ENCODE data around the gene TBC1D22A.
"Not testable (repeated sequence)": the region's sequence is repeated elsewhere in the genome, so short reads cannot be mapped to it uniquely, and the experiment has no call there.

Gene TBC1D22A

DNA sequence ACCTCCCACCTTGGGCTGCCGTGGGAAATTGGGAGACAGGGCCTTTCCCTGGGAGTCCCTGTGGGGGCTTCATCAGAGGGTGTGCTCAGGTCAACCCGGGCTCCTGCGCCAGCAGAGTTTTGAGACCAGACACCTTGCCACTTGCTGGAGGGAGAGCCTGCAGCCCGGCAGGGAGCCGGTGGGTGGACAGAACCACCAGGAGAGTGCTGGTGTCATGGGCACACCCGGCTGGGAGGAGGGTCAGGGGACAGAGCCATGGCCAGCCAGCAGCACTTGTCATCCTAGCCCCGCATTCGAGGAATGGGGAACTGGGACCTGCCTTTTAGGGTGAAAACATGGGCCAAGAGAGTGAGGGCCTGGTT is 209.3 kb downstream of the TBC1D22A start:
- no peak overlapping the region for H3K4me3 ChIP-seq (ENCODE audit: low read length)
- peaks cover 14% of the 10 kb centered on the region for H3K36me3 ChIP-seq (ENCODE audit: control insufficient read depth, insufficient read depth, low read length, severe bottlenecking)
- H3K27me3 ChIP-seq (replicated peaks; ENCODE audit: control insufficient read depth, insufficient read depth, low read length), result no peaks in the 10 kb centered on the region
- H3K9ac ChIP-seq (ENCODE audit: low read length), result no peak overlapping the region
- no peaks in the 10 kb centered on the region for H3K9me3 ChIP-seq (ENCODE audit: control insufficient read depth, low read length)
- DNase-seq (ENCODE audit: low read depth), result no peak
- no peaks in the 10 kb centered on the region for H3K4me1 ChIP-seq (ENCODE audit: control insufficient read depth, insufficient read depth, low read length)

DNA sequence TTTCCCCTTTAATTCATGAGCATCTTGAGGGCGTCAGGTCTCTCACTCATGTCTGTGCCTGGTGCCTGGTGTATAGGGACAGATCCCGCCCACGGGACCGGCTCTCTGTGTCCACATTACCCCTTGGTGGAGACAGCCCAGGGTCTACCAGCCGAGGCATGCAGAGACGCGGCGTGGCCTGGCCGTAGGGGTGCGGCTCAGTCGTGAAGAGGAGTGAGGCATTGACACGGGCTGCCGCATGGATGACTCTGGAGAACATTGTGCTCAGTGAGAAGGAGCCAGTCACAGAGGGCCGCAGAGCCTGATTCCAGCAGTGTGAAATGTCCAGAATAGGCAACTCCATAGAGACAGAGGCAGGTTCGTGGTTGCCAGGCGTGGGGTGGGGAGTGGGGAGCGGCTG is 209.8 kb downstream of the TBC1D22A start:
- Histone ChIP-seq H3K27me3 (replicated peaks; ENCODE audit: control insufficient read depth, insufficient read depth, low read length) (no peaks in the 10 kb centered on the region), H3K4me1 (ENCODE audit: control insufficient read depth, insufficient read depth, low read length) (no peaks in the 10 kb centered on the region)

DNA sequence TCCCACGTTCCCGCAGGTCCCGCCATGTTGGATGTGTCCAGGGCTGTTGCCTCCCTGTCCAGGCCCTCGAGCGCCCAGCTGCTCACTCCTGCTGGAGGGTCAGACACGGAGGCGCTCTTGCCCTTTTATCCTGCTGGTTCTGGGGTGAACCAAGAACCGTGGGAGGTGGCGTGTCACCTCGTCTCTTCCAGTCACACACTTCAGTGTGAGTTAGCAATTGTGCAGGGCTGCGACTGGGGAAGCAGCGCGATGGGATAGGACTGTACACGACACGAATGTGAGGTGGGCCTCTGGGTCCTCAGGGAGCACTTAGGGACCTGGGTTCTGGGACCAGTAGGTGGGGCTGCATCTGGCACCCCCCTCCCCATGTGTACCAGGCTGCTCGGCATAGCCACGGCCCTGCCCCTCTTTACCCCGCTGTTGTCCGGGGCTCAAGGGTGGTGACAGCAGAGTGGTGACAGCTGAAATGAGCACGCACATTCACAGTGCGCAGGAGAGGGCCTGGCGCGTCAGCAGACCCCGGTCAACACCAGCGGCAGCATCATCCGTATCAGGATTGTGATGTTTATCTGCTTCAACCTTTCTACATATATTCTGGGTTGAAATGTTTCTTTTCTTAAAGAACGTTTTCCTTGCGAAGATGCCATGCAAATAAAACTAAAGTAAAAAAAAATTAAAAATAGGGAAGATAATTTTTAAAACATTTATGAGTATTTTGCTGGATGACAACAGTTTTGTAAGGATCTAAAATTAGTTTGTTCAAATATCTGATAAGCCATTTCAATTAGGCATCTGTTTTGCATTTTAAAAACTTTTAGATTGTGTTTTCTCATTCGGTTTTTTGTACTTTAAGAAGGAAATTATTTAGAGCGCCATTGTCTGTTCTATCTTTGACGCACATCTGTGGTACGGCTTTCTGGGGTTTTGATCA is 210.7 kb downstream of the TBC1D22A start:
- no peak for DNase-seq (ENCODE audit: low read depth)
- H3K27me3 ChIP-seq (replicated peaks; ENCODE audit: control insufficient read depth, insufficient read depth, low read length), result no peaks in the 10 kb centered on the region
- H3K4me1 ChIP-seq (ENCODE audit: control insufficient read depth, insufficient read depth, low read length), result no peaks in the 10 kb centered on the region

More for the DNA sequence above, 209.8 kb downstream of the TBC1D22A start:
- Histone ChIP-seq H3K9me3 (ENCODE audit: control insufficient read depth, low read length) (no peaks in the 10 kb centered on the region), H3K9ac (ENCODE audit: low read length) (no peak overlapping the region), H3K4me3 (ENCODE audit: low read length) (no peak overlapping the region), H3K36me3 (ENCODE audit: control insufficient read depth, insufficient read depth, low read length, severe bottlenecking) (peaks cover 19% of the 10 kb centered on the region)
- DNase-seq (ENCODE audit: low read depth), result no peak

DNA sequence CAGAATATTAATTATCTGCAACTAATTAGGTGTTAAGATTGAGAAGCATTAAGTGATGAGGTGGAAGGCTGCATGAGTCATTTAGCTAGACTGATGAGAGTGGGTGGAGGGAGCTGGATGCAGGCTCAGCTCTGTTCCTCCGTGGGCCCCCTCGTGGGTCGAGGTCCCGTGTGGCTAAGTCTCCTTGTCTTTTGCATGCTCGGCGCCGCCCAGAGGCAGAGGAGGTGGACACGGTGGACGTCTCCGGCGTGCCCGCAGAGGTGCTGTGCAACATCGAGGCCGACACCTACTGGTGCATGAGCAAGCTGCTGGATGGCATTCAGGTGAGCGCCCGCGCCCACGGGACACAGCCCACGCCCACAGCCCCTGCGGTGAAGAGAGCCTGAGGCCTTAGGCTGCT is 211.6 kb downstream of the TBC1D22A start:
- H3K36me3 ChIP-seq (ENCODE audit: control insufficient read depth, insufficient read depth, low read length, severe bottlenecking), result peaks cover 20% of the 10 kb centered on the region
- H3K4me1 ChIP-seq (ENCODE audit: control insufficient read depth, insufficient read depth, low read length), result no peaks in the 10 kb centered on the region
- no peak for DNase-seq (ENCODE audit: low read depth)
- no peak overlapping the region for H3K9ac ChIP-seq (ENCODE audit: low read length)
- no peaks in the 10 kb centered on the region for H3K9me3 ChIP-seq (ENCODE audit: control insufficient read depth, low read length)
- H3K27me3 ChIP-seq (replicated peaks; ENCODE audit: control insufficient read depth, insufficient read depth, low read length), result no peaks in the 10 kb centered on the region
- no peak overlapping the region for H3K4me3 ChIP-seq (ENCODE audit: low read length)

More for the DNA sequence above, 210.7 kb downstream of the TBC1D22A start:
- Histone ChIP-seq H3K9me3 (ENCODE audit: control insufficient read depth, low read length) (no peaks in the 10 kb centered on the region), H3K4me3 (ENCODE audit: low read length) (no peak overlapping the region), H3K9ac (ENCODE audit: low read length) (no peak overlapping the region), H3K36me3 (ENCODE audit: control insufficient read depth, insufficient read depth, low read length, severe bottlenecking) (peaks cover 20% of the 10 kb centered on the region)

DNA sequence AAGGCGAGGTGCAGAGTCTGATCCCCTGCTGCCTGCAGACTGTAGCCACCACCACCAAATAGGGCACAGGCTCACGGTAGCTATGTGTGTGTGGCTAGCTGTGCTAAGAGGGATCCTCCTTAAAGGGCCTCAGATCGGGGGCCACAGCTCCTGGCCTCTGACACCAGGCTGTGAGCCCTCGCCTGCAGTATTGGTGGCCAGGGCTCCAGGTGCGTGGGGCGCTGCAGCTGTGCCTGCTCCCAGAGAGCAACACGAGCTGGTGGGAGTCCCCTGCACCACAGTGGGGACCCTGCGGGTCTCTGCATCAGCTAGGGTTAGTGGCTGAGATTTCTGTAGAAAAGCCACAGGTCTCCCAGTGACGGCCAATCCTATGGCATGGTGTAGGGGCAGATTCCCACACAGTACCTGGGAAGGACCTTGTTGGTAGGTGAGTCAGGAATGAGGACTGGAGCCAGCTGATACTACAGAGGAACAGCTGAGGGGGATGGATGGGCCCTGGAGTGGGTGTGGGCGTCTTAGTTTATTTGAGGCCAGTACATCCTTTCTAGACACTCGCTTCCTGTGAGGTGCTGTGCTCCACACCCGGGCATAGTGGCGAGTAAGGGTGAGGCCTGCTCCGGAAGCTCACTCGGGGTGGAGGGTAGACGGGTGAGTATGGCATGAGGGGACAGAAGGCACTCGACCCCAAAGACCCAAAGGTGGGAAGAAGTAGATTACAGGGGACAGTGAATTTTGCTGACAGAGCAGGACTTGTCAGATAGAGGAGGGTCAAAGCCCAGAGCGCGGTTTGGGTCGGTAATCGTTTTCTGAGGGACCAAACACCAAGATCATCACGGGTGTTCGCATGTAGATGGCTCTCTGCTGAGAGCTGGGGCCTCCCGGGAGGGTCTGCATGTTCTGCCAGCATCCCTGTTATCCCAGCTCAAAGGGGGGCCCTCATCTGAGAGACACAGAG is 212.5 kb downstream of the TBC1D22A start:
- H3K36me3 ChIP-seq (ENCODE audit: control insufficient read depth, insufficient read depth, low read length, severe bottlenecking), result peaks cover 26% of the 10 kb centered on the region
- DNase-seq (ENCODE audit: low read depth), result no peak
- no peaks in the 10 kb centered on the region for H3K27me3 ChIP-seq (replicated peaks; ENCODE audit: control insufficient read depth, insufficient read depth, low read length)
- no peaks in the 10 kb centered on the region for H3K4me1 ChIP-seq (ENCODE audit: control insufficient read depth, insufficient read depth, low read length)
- no peaks in the 10 kb centered on the region for H3K9me3 ChIP-seq (ENCODE audit: control insufficient read depth, low read length)
- no peak overlapping the region for H3K9ac ChIP-seq (ENCODE audit: low read length)
- H3K4me3 ChIP-seq (ENCODE audit: low read length), result no peak overlapping the region

DNA sequence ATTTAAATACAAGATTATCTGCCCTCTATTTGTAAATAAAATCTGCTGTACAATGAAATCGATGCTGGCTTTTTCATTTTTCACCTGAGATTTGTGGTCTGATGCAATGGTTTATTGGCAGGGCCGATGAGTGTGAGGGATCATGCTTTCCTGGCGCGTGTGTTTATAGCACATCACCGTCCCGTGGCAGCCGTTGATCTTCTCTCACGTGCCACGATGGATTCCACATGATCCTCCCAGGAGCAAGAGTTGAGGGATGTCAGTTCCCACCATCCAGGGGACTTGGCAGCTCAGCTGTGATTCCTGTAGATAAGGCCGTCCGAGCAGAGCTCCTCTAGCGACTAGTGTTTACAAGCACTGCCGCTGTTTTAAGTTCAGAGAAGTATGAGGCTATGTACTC is 213.7 kb downstream of the TBC1D22A start:
- no peak for DNase-seq (ENCODE audit: low read depth)
- H3K4me3 ChIP-seq (ENCODE audit: low read length), result no peak overlapping the region
- peaks cover 26% of the 10 kb centered on the region for H3K36me3 ChIP-seq (ENCODE audit: control insufficient read depth, insufficient read depth, low read length, severe bottlenecking)
- H3K27me3 ChIP-seq (replicated peaks; ENCODE audit: control insufficient read depth, insufficient read depth, low read length), result no peaks in the 10 kb centered on the region
- no peaks in the 10 kb centered on the region for H3K9me3 ChIP-seq (ENCODE audit: control insufficient read depth, low read length)
- H3K4me1 ChIP-seq (ENCODE audit: control insufficient read depth, insufficient read depth, low read length), result no peaks in the 10 kb centered on the region
- H3K9ac ChIP-seq (ENCODE audit: low read length), result no peak overlapping the region

DNA sequence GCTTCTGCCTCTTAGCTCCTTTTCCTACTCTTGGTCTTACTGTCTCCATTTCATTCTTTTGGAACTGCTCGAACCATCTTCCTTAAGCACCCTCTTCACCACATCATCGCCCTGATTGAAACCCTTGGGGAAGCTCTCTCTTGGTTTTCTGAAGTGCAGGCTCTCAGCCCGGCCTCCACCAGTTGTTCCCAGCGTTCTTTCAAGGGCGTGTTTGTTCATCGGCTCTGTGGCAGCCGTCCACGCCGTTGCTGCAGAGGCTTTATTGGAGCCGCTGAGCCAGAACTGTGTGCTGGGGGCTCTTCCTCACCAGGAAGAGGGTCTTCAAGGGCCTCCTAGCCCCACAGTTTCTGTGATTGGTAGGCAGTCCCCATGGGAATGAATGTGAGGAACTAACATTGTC is 214.1 kb downstream of the TBC1D22A start:
- H3K4me3 ChIP-seq (ENCODE audit: low read length), result no peak overlapping the region
- H3K4me1 ChIP-seq (ENCODE audit: control insufficient read depth, insufficient read depth, low read length), result no peaks in the 10 kb centered on the region
- peaks cover 26% of the 10 kb centered on the region for H3K36me3 ChIP-seq (ENCODE audit: control insufficient read depth, insufficient read depth, low read length, severe bottlenecking)
- H3K27me3 ChIP-seq (replicated peaks; ENCODE audit: control insufficient read depth, insufficient read depth, low read length), result no peaks in the 10 kb centered on the region
- no peak overlapping the region for H3K9ac ChIP-seq (ENCODE audit: low read length)
- H3K9me3 ChIP-seq (ENCODE audit: control insufficient read depth, low read length), result no peaks in the 10 kb centered on the region
- no peak for DNase-seq (ENCODE audit: low read depth)

DNA sequence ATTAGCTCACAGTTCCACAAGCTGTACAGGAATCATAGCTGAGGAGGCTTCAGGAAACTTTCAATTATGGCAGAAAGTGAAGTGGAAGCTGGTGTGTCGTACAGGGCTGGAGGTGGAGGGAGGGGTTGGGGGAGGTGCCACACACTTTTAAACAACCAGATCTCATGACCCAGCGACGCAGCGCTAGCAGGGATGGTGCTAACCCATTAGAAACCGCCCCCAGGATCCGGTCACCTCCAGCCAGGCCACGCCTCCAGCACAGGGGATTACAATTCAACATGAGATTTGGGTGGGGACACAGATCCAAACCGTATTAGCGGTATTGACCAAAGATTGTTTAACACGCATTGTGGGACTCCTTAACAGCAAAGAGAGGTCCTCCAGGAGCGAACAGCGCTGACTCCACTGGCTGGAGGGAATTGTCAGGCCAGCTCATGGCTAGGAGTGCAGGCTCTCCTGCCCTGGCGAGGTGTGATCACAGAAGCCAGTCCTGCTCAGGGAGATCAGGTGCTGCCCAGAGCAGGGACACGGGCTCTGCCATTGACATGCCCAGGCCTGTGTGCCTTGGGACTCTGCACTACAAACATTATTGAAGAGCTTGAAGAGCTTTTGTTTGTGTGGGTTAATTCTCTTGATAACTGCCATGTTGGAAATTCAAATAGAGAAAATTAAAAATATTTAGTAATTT is 215.3 kb downstream of the TBC1D22A start:
- H3K36me3 ChIP-seq (ENCODE audit: control insufficient read depth, insufficient read depth, low read length, severe bottlenecking), result peaks cover 26% of the 10 kb centered on the region
- H3K9ac ChIP-seq (ENCODE audit: low read length), result no peak overlapping the region
- no peaks in the 10 kb centered on the region for H3K4me1 ChIP-seq (ENCODE audit: control insufficient read depth, insufficient read depth, low read length)
- no peaks in the 10 kb centered on the region for H3K9me3 ChIP-seq (ENCODE audit: control insufficient read depth, low read length)
- no peak overlapping the region for H3K4me3 ChIP-seq (ENCODE audit: low read length)
- no peaks in the 10 kb centered on the region for H3K27me3 ChIP-seq (replicated peaks; ENCODE audit: control insufficient read depth, insufficient read depth, low read length)
- no peak for DNase-seq (ENCODE audit: low read depth)

DNA sequence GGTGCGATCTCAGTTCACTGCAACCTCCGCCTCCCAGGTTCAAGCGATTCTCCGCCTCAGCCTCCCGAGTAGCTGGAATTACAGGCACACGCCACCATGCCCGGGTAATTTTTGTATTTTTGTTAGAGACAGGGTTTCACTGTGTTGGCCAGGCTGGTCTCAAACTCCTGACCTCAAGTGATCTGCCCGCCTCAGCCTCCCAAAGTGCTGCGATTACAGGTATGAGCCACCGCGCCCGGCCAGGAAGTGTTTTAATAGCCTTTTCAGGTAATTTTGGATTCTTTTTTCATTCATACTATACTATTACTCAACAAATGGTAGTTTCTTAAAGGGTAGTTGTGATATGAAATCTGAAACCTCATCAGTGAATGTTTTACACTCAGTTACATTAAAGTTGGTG is 216.2 kb downstream of the TBC1D22A start:
- not testable (repeated sequence) for H3K27me3 ChIP-seq (replicated peaks; ENCODE audit: control insufficient read depth, insufficient read depth, low read length); H3K4me1 ChIP-seq (ENCODE audit: control insufficient read depth, insufficient read depth, low read length); H3K9ac ChIP-seq (ENCODE audit: low read length); DNase-seq (ENCODE audit: low read depth); H3K9me3 ChIP-seq (ENCODE audit: control insufficient read depth, low read length); H3K4me3 ChIP-seq (ENCODE audit: low read length)
- peaks cover 26% of the 10 kb centered on the region for H3K36me3 ChIP-seq (ENCODE audit: control insufficient read depth, insufficient read depth, low read length, severe bottlenecking)

DNA sequence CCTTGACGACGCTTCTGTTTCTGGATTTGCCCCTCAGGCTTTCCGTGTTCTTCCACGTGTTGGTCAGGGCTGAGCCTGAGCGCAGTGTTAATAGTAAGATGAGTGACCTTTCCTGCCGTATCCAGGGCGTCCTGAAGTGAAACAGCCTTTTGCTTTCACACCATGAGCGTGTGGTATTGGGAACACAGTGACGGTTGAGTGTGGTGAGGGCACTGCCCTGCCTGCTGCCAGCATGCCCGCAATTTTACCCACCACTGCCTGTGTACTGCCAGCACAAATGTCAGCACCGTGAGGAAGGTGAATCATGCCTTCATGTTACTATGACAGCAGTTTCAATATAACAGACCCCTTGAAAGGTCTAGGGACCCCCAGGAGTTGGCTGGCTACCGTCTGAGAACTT is 217.1 kb downstream of the TBC1D22A start:
- peaks cover 6% of the 10 kb centered on the region for H3K4me1 ChIP-seq (ENCODE audit: control insufficient read depth, insufficient read depth, low read length)
- DNase-seq (ENCODE audit: low read depth), result no peak

DNA sequence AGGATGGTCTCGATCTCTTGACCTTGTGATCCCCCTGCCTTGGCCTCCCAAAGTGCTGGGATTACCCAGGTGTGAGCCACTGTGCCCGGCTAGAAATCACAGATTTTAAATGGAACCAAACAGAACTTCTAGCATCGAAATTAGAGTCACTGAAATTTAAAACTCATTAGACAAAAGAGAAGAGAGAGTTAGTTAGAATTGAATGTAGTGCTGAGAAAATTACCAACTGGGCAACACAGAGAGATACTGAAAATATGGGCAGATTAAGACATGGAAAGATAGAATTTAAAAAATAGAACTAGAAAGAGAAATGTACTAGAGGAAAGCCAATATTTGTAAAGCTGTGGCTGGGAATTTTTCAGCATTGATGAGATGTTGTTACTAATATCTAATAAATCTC is 217.9 kb downstream of the TBC1D22A start:
- Histone ChIP-seq H3K9ac (ENCODE audit: low read length) (no peak overlapping the region), H3K4me1 (ENCODE audit: control insufficient read depth, insufficient read depth, low read length) (peaks cover 13% of the 10 kb centered on the region), H3K9me3 (ENCODE audit: control insufficient read depth, low read length) (no peaks in the 10 kb centered on the region), H3K36me3 (ENCODE audit: control insufficient read depth, insufficient read depth, low read length, severe bottlenecking) (peaks cover 18% of the 10 kb centered on the region), H3K4me3 (ENCODE audit: low read length) (no peak overlapping the region), H3K27me3 (replicated peaks; ENCODE audit: control insufficient read depth, insufficient read depth, low read length) (no peaks in the 10 kb centered on the region)
- no peak for DNase-seq (ENCODE audit: low read depth)

More for the DNA sequence above, 217.1 kb downstream of the TBC1D22A start:
- Histone ChIP-seq H3K4me3 (ENCODE audit: low read length) (no peak overlapping the region), H3K36me3 (ENCODE audit: control insufficient read depth, insufficient read depth, low read length, severe bottlenecking) (peaks cover 26% of the 10 kb centered on the region), H3K27me3 (replicated peaks; ENCODE audit: control insufficient read depth, insufficient read depth, low read length) (no peaks in the 10 kb centered on the region), H3K9me3 (ENCODE audit: control insufficient read depth, low read length) (no peaks in the 10 kb centered on the region), H3K9ac (ENCODE audit: low read length) (no peak overlapping the region)

Measured in adipocyte (in vitro differentiated cells).